ENCODE results near the gene SLC17A8.
A peak's percentile ranks its signal among the peaks of the same experiment; 100 is the strongest.
"Not testable (repeated sequence)": the region's sequence is repeated elsewhere in the genome, so short reads cannot be mapped to it uniquely, and the experiment has no call there.

Gene SLC17A8

GRCh38 chr12:100356644-100357223 is at the start of gene SLC17A8:
SLC17A8 (plus strand) TSS chr12:100357074; CDS start chr12:100357392, 318 bp downstream.
- no peak for DNase-seq

GRCh38 chr12:100308138-100308537 is 48.7 kb upstream of the SLC17A8 start:
- not testable (repeated sequence) for DNase-seq

DNA sequence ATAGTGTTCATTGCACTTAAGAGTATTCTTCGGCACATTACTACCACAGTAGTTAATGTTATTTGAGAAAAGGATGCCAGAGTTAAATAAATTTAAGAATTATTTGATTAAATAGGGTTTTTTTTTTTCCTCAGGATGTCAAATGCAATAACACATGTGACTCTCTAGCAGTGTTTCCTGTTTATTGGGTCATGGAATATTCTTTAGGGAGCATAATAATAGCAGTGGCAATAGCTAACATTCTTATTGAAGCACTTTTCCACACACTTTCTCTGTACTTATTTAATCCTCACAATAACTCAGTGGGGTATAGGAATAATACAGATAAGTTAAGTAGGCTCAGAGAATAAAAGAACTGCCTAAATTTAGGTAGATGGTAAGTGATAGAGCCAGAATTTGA is 45.6 kb upstream of the SLC17A8 start:
- no peak for DNase-seq

DNA sequence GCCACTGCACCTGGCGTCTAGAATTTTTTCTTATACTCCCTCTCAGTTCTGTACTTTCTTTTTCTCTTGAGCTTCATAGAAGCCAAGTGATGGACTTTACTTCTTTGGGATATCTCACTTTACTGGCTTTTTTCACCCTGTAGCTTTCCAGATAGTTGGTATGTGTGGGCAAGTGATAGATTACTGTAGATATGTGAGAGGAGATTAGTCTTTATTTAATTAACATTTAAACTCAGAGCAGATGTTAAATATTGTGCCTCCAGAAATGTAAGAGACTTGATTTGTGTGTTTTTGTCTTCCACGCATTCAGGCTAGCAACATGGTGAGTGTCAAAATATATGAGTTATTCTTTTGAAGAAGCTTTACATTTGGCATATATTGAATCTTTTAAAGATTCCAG is 39.5 kb upstream of the SLC17A8 start:
- DNase-seq = no peak

- DNase-seq = no peak
Measured at GRCh38 chr12:100324498-100324897, 32.4 kb upstream of the SLC17A8 start.

- DNase-seq = no peak
Measured at GRCh38 chr12:100326208-100326607, 30.7 kb upstream of the SLC17A8 start.

DNA sequence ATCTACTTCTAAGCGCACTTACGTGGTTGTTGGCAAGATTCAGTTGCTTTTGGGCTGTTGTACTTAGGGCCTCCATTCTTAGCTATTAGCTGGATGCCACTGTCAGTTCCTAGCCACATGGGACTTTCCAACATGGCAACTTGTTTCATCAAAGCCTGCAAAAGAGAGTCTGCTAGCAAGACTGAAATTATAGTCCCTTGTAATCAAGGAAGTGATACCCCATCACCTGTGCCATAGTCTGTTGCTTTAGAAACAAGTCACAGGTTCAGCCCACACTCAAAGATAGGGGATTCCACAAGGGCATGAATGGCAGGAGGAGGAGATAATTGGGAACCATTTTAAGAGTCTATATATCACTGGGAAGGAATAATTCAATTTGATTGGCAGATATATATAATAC is 27.1 kb upstream of the SLC17A8 start:
- DNase-seq = no peak

GRCh38 chr12:100331871-100332270 is 25.0 kb upstream of the SLC17A8 start:
- no peak for DNase-seq

DNA sequence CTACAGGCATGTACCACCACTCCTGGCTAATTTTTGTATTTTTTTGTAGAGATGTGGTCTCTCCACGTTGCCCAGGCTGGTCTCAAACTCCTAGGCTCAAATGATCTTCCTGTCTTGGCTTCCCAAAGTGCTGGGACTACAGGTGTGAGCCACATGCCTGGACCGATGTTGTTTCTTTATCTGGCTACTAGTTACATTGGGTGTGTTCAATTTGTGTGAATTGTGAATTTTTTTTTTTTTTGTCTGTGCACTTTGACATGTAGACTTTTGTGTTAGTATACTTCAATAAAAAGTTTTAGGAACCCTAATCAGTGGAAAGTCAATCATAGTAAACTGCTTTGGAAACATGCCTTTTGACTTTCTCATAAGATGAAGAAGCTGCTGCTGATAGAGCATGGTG is 24.0 kb upstream of the SLC17A8 start:
- no peak for DNase-seq

DNA sequence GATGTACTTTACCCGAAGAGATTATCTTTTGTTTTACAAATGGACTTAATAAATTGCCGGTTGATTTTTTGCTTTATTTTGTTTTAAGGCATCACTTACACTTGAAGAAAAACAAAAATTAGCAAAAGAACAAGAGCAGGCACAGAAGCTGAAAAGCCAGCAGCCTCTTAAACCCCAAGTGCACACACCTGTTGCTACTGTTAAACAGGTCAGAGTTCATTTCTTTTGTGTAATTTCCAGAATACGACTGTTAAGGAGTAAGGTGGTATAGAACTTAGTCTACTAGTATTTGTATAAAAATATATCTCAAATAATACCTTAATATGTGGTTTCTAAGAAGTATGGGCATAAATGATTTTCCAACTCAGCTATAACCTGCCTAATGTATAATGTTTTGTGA is 19.6 kb upstream of the SLC17A8 start:
- no peak for DNase-seq

GRCh38 chr12:100337727-100338126 is 19.1 kb upstream of the SLC17A8 start:
- DNase-seq = no peak

DNA sequence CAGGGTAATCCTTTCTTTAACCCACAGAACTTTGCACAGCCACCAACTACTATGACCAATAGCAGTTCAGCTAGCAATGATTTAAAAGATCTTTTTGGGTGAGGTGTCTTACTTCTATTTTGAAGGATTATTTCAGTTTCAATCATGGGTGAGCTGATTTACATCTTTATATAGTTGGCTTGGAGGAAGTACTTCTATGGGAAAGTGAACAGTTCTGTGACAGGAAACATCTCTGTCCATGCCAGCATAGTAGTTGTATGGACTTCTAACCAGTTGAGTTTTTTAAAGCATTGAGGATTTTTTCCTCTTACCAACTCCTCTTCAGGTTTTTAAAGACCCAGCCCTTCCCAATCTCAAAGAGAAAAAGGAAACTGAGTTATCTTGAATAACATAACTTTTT is 17.8 kb upstream of the SLC17A8 start:
- DNase-seq = no peak

- DNase-seq = not testable (repeated sequence)
Measured at GRCh38 chr12:100342897-100343296, 14.0 kb upstream of the SLC17A8 start.

DNA sequence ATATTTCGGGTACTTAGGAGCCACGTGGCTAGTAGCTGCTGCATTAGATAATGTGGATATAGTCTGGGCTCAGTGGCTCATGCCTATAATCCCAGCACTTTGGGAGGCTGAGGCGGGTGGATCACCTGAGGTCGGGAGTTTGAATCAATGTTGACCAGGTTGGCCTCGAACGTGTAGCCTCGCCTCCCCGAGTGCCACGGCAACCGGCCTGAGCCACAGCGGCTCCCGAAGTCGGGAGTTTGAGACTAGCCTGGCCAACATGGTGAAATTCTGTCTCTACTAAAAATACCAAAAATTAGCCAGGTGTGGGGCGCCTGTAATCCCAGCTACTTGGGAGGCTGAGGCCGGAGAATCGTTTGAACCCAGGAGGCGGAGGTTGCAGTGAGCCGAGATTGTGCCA is 12.5 kb upstream of the SLC17A8 start:
- not testable (repeated sequence) for DNase-seq

- DNase-seq = no peak
Measured at GRCh38 chr12:100345020-100345767, 11.7 kb upstream of the SLC17A8 start.

DNA sequence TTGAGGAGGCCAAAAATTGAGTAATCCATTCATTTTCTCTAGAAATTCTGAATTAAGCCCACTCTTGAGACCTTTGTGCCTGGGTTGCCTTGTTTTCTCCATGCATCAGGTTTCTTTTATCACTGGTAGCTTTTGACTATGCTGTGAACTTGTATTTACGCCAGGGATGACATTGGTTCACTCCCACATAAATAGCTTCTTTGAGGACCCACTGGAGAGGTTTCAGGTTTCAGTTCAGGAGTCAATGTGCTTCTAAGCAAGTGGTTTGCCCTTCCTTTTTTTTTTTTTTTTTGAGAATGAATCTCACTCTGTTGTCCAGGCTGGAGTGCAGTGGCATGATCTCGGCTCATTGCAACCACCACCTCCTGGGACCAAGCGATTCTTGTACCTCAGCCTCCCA is 10.2 kb upstream of the SLC17A8 start:
- DNase-seq = no peak

DNA sequence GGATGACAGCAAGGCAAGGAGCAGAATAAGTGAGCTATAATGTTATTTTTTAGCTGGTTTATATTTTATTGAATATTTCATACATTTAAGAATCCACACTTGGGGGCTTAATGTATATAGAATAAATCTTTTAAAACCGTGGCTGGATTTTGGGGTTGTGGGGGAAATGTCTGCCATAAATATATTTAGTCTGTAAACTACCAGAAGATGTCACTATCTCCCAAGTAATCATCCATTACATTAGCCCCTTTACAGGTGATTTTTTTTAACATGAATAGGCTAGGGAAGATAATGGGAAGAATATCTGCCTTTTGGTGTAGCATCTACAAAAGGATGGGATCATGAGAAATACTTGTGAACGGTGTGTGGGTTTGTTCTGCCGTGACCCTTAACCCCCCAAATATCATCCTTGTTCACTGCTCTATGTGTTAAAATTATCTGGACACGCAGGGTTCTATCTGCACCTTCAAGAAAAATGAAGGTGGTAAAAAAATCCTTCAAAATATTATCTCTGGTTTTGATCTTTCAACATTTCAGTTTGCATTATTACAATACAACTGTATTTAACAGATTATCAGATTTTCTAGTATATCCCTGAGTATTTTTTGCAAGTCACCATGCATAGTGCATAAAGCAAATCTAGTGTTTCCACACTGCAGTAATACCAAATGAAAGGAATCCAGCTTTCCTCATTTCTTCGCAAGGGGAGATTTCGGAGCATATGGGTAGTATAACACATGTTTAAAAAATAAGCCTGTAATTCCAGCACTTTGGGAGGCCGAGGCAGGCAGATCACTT is 8.0 kb upstream of the SLC17A8 start:
- peak; percentile 39 for DNase-seq

- no peak for DNase-seq
Measured at GRCh38 chr12:100359248-100359647, 2.4 kb downstream of the SLC17A8 start.

DNA sequence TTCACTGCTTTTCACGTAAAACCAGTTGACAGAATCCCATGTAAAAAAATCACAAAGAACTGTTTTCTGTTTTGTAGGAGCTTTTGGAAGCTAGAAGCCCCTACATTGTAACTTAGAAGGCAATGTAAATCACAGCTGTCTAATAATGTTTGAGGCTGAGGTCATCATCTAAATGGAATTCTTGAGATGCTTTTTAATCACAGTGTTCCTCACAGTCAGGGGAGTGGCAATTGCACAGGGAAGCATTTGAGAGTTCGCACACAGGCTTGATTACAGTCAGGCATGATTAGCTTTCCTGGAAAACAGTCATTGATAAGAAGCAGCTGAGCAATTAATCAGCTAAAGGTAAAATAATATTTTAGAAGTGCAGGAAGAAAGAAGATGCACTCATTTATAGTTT is 2.9 kb downstream of the SLC17A8 start:
- no peak for DNase-seq

DNA sequence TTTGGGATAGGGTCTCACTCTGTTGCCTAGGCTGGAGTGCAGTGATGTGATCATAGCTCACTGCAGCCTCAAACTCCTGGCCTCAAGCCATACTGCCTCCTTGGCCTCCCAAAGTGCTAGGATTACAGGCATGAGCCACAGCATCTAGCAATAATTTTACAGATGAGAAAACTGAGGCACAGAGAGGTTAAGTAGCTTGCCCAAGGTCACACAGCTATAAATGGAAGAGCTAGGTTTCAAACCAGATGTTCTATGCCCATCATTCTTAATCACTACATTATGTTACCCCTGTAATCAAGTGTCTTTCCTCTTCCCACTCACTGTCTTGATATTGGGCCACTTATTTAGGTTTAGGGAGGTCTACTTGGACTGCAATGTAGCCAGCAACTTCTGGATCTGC is 3.6 kb downstream of the SLC17A8 start:
- no peak for DNase-seq

DNA sequence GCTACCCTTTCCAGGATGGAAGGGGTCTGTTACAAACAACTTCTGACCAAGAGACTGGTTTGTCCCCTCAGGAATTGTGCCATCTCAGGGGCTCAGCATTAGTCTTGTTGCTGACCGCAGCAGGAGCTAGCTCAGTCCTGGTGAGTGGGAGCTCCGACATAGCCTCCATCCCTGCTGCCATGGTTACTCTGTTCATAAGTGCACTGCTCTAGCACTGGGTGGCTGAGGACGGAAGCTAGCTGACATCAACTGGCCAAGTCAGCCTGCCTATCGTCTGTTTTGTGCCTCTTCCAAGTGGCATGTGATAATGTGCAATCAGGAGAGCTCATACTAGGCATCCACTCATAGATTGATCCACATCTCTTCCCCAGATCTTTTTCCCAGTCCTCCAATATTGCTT is 7.5 kb downstream of the SLC17A8 start:
- no peak for DNase-seq

DNA sequence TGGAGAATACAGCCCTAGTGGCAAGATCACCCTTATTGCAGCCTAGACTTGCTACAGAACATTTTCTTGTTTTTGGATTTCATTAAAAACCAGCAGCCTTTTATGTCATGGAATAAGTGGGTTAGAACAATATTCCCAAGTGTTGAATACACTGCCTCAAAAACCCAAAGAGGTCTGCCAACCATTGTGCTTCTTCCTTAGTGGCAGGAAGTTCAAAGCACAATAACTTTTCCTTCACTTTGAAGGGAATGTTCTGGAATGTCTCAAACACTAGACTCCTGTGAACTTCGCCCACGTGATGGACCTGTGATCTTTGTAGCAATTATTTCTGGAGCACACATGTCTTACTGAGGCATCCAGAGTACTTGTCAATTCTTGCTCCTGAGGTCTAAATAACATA is 8.5 kb downstream of the SLC17A8 start:
- DNase-seq = no peak

DNA sequence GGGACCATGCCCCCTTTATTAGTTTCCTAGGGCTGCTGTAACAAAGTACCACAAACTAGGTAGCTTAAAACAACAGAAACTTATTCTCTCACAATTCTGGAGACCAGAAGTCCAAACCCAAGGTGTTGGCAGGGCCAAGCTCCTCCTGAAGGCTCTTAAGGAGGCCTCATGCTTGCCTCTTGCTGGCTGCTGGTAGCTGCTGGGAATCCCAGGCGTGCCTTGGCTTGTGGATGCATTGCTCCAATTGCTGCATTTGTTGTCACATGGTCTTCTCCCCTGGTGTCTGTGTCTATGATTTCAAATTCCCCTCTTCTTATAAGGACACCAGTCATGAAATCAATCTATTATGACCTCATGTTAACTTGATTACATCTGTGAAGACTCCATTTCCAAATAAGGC is 11.2 kb downstream of the SLC17A8 start:
- DNase-seq = no peak

GRCh38 chr12:100371146-100371545 is 14.3 kb downstream of the SLC17A8 start:
- no peak for DNase-seq

All from NCI-H2227 treated with DMSO at 0.1 percent for 48 hours (cell line).